ENCODE results near the gene NOTCH3. TPM values are rescaled to one million over a fixed set of nuclear protein-coding genes. Genes with fewer than 3 reads are reported as not detected.

The NOTCH3 gene
- total RNA-seq, 1 donor from 2014 or later: 0.13 TPM

GRCh38 chr19:15196360-15197005, 4.3 kb downstream of the NOTCH3 start:
- DNase-seq (ENCODE audit: low read depth in 2 of 2): no peak

GRCh38 chr19:15195371-15196334, 5.1 kb downstream of the NOTCH3 start:
- DNase-seq (ENCODE audit: low read depth in 2 of 2): peak in 1 of 2 donors; percentile 26

- no peak for DNase-seq (ENCODE audit: low read depth in 2 of 2)
These were observed 5.9 kb downstream of the NOTCH3 start for GRCh38 chr19:15194938-15195337.

- no peak for DNase-seq (ENCODE audit: low read depth in 2 of 2)
These were observed 8.8 kb downstream of the NOTCH3 start for GRCh38 chr19:15191982-15192381.

- no peak for DNase-seq (ENCODE audit: low read depth in 2 of 2)
These were observed 9.3 kb downstream of the NOTCH3 start for GRCh38 chr19:15191514-15191913.

- no peak for DNase-seq (ENCODE audit: low read depth in 2 of 2)
These were observed 11.9 kb downstream of the NOTCH3 start for GRCh38 chr19:15188851-15189250.

GRCh38 chr19:15187026-15188007, 13.5 kb downstream of the NOTCH3 start:
- DNase-seq (ENCODE audit: low read depth in 2 of 2): no peak

- no peak for DNase-seq (ENCODE audit: low read depth in 2 of 2)
These were observed 15.6 kb downstream of the NOTCH3 start for GRCh38 chr19:15185188-15185587.

GRCh38 chr19:15184776-15185175, 16.0 kb downstream of the NOTCH3 start:
- DNase-seq (ENCODE audit: low read depth in 2 of 2): no peak

- no peak for DNase-seq (ENCODE audit: low read depth in 2 of 2)
These were observed 19.4 kb downstream of the NOTCH3 start for GRCh38 chr19:15181394-15181793.

GRCh38 chr19:15180451-15181390, 20.1 kb downstream of the NOTCH3 start:
- DNase-seq (ENCODE audit: low read depth in 2 of 2): no peak

- no peak for DNase-seq (ENCODE audit: low read depth in 2 of 2)
These were observed 22.0 kb downstream of the NOTCH3 start for GRCh38 chr19:15178629-15179308.

GRCh38 chr19:15177269-15178116, 23.3 kb downstream of the NOTCH3 start:
- peak; percentile 47 to 84 for DNase-seq (ENCODE audit: low read depth in 2 of 2)

- no peak for DNase-seq (ENCODE audit: low read depth in 2 of 2)
These were observed 25.2 kb downstream of the NOTCH3 start for GRCh38 chr19:15175609-15176008.

GRCh38 chr19:15173746-15174404, 26.9 kb downstream of the NOTCH3 start:
- peak in 1 of 2 donors; percentile 18 for DNase-seq (ENCODE audit: low read depth in 2 of 2)

- no peak for DNase-seq (ENCODE audit: low read depth in 2 of 2)
These were observed 30.4 kb downstream of the NOTCH3 start for GRCh38 chr19:15170345-15170744.

GRCh38 chr19:15169541-15170285, 31.1 kb downstream of the NOTCH3 start:
- no peak for DNase-seq (ENCODE audit: low read depth in 2 of 2)

GRCh38 chr19:15166700-15167099, 34.1 kb downstream of the NOTCH3 start:
- DNase-seq (ENCODE audit: low read depth in 2 of 2): no peak
